ENCODE results near the gene LYZL4. TPM values are rescaled to one million over a fixed set of nuclear protein-coding genes. Genes with fewer than 3 reads are reported as not detected.

The LYZL4 gene
- total RNA-seq, 1 experiment from 2014 or later = not detected

DNA sequence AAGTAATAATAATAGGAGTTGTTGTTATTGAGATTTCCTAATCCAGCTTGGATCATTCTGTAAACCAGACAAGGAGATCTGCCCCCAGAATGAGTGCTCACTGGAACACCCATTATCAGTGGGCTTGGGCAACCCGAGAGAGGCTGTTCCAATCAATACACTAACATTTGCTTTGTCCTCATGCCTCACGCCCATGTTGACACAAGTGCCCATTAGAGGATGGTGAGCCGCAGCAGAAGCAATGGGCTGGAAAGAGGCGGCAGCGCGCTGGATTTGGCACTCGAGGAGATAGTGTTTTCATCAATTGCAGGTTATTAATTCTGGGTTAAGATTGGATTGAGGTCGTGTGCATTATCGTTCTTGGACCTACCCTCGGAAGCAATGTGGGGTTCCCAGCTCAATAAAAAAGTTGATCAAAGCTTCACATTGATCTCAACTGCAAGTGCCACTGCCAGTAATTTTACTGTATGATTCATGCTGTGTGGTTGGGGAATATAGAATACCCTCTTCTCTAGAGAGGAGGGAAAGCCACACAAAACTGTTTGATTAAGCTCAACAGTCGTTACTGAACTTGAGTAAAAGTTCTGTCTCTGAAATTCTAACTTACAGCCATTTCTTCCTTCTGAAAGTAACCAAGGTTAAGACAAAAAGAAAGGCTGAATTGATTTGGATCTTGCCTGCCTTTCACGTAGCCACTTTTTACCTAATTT is 15.7 kb downstream of the LYZL4 start:
- TF ChIP-seq, protein P1, sequence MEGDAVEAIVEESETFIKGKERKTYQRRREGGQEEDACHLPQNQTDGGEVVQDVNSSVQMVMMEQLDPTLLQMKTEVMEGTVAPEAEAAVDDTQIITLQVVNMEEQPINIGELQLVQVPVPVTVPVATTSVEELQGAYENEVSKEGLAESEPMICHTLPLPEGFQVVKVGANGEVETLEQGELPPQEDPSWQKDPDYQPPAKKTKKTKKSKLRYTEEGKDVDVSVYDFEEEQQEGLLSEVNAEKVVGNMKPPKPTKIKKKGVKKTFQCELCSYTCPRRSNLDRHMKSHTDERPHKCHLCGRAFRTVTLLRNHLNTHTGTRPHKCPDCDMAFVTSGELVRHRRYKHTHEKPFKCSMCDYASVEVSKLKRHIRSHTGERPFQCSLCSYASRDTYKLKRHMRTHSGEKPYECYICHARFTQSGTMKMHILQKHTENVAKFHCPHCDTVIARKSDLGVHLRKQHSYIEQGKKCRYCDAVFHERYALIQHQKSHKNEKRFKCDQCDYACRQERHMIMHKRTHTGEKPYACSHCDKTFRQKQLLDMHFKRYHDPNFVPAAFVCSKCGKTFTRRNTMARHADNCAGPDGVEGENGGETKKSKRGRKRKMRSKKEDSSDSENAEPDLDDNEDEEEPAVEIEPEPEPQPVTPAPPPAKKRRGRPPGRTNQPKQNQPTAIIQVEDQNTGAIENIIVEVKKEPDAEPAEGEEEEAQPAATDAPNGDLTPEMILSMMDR (conservative IDR thresholded peaks at IDR 0.05) = no peak
- TF ChIP-seq EZH2 (IDR thresholded peaks at IDR 0.05; ENCODE audit: low read depth) = no peak
- CTCF ChIA-PET = no interaction called here

DNA sequence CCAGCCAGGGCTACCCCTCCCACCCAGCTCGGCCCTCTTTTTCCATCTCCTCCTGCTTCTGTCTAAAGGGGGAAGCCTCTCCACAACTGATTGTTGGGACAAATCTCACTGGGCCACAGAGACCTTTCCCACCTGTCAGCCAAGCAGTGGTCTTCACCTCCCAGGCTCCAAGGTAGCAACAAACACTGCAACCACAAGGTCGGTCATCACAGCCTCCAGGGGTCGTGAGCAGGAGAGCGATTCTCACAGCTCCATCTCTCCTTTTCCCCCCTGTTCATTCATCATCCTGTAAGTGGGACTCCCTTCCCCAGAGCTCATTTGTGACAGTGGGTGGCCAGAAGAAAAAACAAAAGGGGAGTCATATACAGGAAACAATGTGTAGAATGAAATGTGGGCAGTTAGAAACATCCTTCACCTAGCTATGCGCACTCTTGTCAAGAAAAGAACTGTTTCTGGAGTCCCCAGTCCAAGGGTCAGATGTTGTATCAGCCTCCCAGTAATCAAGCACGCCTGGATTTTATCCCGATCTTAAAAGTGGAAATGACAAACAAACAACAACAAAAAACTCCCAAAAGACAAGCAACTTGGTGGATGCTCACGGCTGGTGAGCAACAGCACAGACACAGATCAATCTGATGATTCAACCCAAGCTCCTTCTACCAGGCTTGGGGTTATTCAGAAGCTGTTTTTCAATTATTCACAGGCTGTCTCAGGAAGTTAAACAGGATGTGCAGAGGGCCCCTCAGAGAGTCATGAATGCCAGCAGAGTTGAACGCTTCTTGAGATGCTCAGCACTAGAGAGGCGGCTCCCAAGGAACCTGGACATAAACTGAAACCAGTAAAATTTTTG is 22.4 kb downstream of the LYZL4 start:
- ChIA-PET POLR2A (ENCODE audit: unreplicated experiment) (no interaction called here), CTCF (no interaction called here)
- no peaks in the 10 kb centered on the region for H3K79me2 ChIP-seq (ENCODE audit: low read depth)
- H4K20me1 ChIP-seq (ENCODE audit: insufficient read depth) = no peaks in the 10 kb centered on the region
- H3K36me3 ChIP-seq (ENCODE audit: low read depth) = no peaks in the 10 kb centered on the region
- 0 out of 2 replicates have a peak, but pooled peaks cover 3% of the 10 kb centered on the region for H3K27me3 ChIP-seq (ENCODE audit: insufficient read depth, low read depth)
- H3F3A ChIP-seq (ENCODE audit: insufficient read depth, low read depth) = no peaks in the 10 kb centered on the region
- H2AFZ ChIP-seq = no peak overlapping the region
- no peak overlapping the region for H3K27ac ChIP-seq
- TF ChIP-seq, protein P1 (conservative IDR thresholded peaks at IDR 0.05) = no peak
- TF ChIP-seq EZH2 (IDR thresholded peaks at IDR 0.05; ENCODE audit: low read depth) = no peak
- DNase-seq = no peak
- no TSS peak for BruUV-seq (replicated peaks)
- intact Hi-C loops (cut with micrococcal nuclease; ENCODE audit: unreplicated experiment) = no loop called here
- no peaks in the 10 kb centered on the region for H3K4me1 ChIP-seq (replicated peaks; ENCODE audit: insufficient read depth)
- no peak overlapping the region for H3K4me2 ChIP-seq
- no peak overlapping the region for H3K4me3 ChIP-seq
- H3K9me2 ChIP-seq (ENCODE audit: insufficient read depth) = peaks cover 3% of the 10 kb centered on the region; the same call in 1 of the 2 replicates
- H3K9me3 ChIP-seq (ENCODE audit: insufficient read depth, low read depth) = no peaks in the 10 kb centered on the region

More for the DNA sequence above, 15.7 kb downstream of the LYZL4 start:
- no peaks in the 10 kb centered on the region for H3K36me3 ChIP-seq (ENCODE audit: low read depth)
- H3K4me1 ChIP-seq (replicated peaks; ENCODE audit: insufficient read depth) = no peaks in the 10 kb centered on the region
- DNase-seq = no peak
- intact Hi-C loops (cut with micrococcal nuclease; ENCODE audit: unreplicated experiment) = no loop called here
- no peaks in the 10 kb centered on the region for H4K20me1 ChIP-seq (ENCODE audit: insufficient read depth)
- H2AFZ ChIP-seq = no peak overlapping the region
- no peak overlapping the region for H3K4me3 ChIP-seq
- no peaks in the 10 kb centered on the region for H3K9me3 ChIP-seq (ENCODE audit: insufficient read depth, low read depth)
- H3K27ac ChIP-seq = no peak overlapping the region
- no peaks in the 10 kb centered on the region for H3K79me2 ChIP-seq (ENCODE audit: low read depth)
- no peaks in the 10 kb centered on the region for H3F3A ChIP-seq (ENCODE audit: insufficient read depth, low read depth)
- BruUV-seq (replicated peaks) = no TSS peak
- no peaks in the 10 kb centered on the region for H3K9me2 ChIP-seq (ENCODE audit: insufficient read depth)
- POLR2A ChIA-PET (ENCODE audit: unreplicated experiment) = no interaction called here
- H3K27me3 ChIP-seq (ENCODE audit: insufficient read depth, low read depth) = no peaks in the 10 kb centered on the region
- no peak overlapping the region for H3K4me2 ChIP-seq

DNA sequence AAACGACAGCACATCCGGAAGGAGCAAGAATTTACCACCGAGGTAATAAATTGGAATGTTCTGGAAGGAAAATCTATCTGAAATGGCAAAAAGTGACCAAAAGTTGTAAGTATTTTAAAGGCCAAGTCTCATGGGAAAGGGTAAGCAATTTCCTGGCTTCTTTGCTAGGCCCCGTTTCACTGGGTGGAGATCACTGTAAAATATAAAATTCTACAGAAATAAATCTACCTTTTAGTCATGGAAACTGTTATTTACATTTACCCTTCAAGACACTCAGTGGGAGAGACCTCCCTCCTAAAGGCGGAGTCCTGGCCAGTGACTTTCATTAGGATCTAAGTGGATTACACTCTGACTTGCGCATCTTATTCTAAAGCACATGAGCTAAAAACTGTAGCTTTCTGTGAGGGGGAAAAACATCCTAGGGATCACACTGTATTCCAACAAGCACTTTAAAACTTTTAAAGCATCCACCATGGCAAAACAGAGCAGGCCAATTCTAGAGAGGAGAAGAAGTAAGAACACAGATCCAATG is 28.8 kb downstream of the LYZL4 start:
- POLR2A ChIA-PET (ENCODE audit: unreplicated experiment) = no interaction called here
- Histone ChIP-seq H3K4me2 (no peak overlapping the region), H3K9me3 (ENCODE audit: insufficient read depth, low read depth) (no peaks in the 10 kb centered on the region), H3K4me3 (no peak overlapping the region), H3K9me2 (ENCODE audit: insufficient read depth) (peaks cover 3% of the 10 kb centered on the region; the same call in 1 of the 2 replicates), H4K20me1 (ENCODE audit: insufficient read depth) (no peaks in the 10 kb centered on the region), H3K27me3 (ENCODE audit: insufficient read depth, low read depth) (0 out of 2 replicates have a peak, but pooled peaks cover 3% of the 10 kb centered on the region), H3K36me3 (ENCODE audit: low read depth) (no peaks in the 10 kb centered on the region), H2AFZ (no peak overlapping the region), H3K79me2 (ENCODE audit: low read depth) (no peaks in the 10 kb centered on the region), H3K4me1 (replicated peaks; ENCODE audit: insufficient read depth) (no peaks in the 10 kb centered on the region), H3K27ac (no peak overlapping the region), H3F3A (ENCODE audit: insufficient read depth, low read depth) (no peaks in the 10 kb centered on the region)
- intact Hi-C loops (cut with micrococcal nuclease; ENCODE audit: unreplicated experiment) = no loop called here
- DNase-seq = no peak
- no TSS peak for BruUV-seq (replicated peaks)
- TF ChIP-seq EZH2 (IDR thresholded peaks at IDR 0.05; ENCODE audit: low read depth) = no peak
- TF ChIP-seq, protein P1 (conservative IDR thresholded peaks at IDR 0.05) = no peak
- CTCF ChIA-PET = no interaction called here
